HCT116 (cell line): ENCODE results near the gene CRNN. TPM values are rescaled to one million over a fixed set of nuclear protein-coding genes. Genes with fewer than 3 reads are reported as not detected.

ENCODE experiments used
- ATAC-seq: fragments of 200-7000 bp; cut with Tn5 transposase; 2 replicates; pipeline ENCODE4 v1.9.1; 2020; ENCODE audit warnings: mild to moderate bottlenecking, moderate library complexity
- BruUV-seq: library from RNA; stranded (reverse); fragments of 400-500 nt; replicated peaks from 2 replicates; lab custom pipeline; 2021; lab: Mats Ljungman, UMichigan
- CTCF ChIA-PET: fragments of 300-600 bp; sonication (Branson Sonifier 250); formaldehyde crosslinking; loops from one replicate; lab custom pipeline; 2021; ENCODE audit warnings: antibody characterized with exemption; lab: Charles Lee
- POLR2A ChIA-PET: fragments of 300-600, 350-600 bp; sonication (Branson Sonifier 250); formaldehyde crosslinking; loops from one replicate; lab custom pipeline; 2021; ENCODE audit warnings: antibody characterized with exemption; lab: Charles Lee
- RAD21 ChIA-PET, 2 experiments: fragments of 300-600 bp; sonication (Branson Sonifier 250); formaldehyde crosslinking; loops; one replicate each; lab custom pipeline; 2023; ENCODE audit warnings: low total read pairs in 2 of 2; ENCODE audit not compliant: uncharacterized antibody in 2 of 2, unreplicated experiment in 2 of 2, low non-redundant PET in 1 of 2; lab: Charles Lee
- DNase-seq: peaks from one replicate; pipeline ENCODE4 v3.0.0-alpha.2; 2010; ENCODE audit warnings: low read depth, low spot score
- H2AFZ ChIP-seq: fragments of 200-600 bp; shearing (Covaris generic), sonication (generic); 2 replicates; pipeline ENCODE4 v1.6.1; 2017; ENCODE audit warnings: low read depth, mixed run types, mixed read lengths, antibody characterized with exemption, low read length; ENCODE audit not compliant: poor library complexity, severe bottlenecking
- H3K27ac ChIP-seq: 2 replicates; pipeline ENCODE4 v1.5.1; 2012; ENCODE audit warnings: low read depth, low read length
- H3K27me3 ChIP-seq: fragments of 200-600 bp; sonication (generic); 2 replicates; pipeline ENCODE4 v1.6.1; 2016; ENCODE audit warnings: mixed run types, low read length, mixed read lengths; ENCODE audit not compliant: insufficient read depth
- H3K36me3 ChIP-seq, 2 experiments: fragments of 200-500 bp in 1 of 2; fragments of 200-600 bp in 1 of 2; sonication (Bioruptor generic) in 1 of 2; sonication (generic) in 1 of 2; 2 replicates each; pipeline versions ENCODE4 v1.5.1 to v1.6.1; 2014 to 2016; ENCODE audit warnings: low read length in 2 of 2, inconsistent platforms in 1 of 2, mixed read lengths in 1 of 2, mixed run types in 1 of 2; ENCODE audit not compliant: insufficient read depth in 2 of 2, control insufficient read depth in 1 of 2
- H3K4me1 ChIP-seq, 2 experiments: fragments of 200-600 bp in 1 of 2; sonication (generic) in 1 of 2; 2 replicates each; pipeline versions ENCODE4 v1.5.1 to v1.6.1; 2012 to 2017; ENCODE audit warnings: low read length in 2 of 2, inconsistent platforms in 1 of 2, mild to moderate bottlenecking in 1 of 2, mixed read lengths in 1 of 2, mixed run types in 1 of 2, moderate library complexity in 1 of 2; ENCODE audit not compliant: insufficient read depth in 2 of 2, control insufficient read depth in 1 of 2
- H3K4me2 ChIP-seq: fragments of 200-600 bp; sonication (generic); 2 replicates; pipeline ENCODE4 v1.6.1; 2017; ENCODE audit warnings: mixed run types, low read length, mixed read lengths
- H3K4me3 ChIP-seq, 2 experiments: fragments of 200-600 bp in 1 of 2; sonication (generic) in 1 of 2; replicated peaks in 1 of 2; 2 replicates each; pipeline ENCODE4 v1.5.1; 2011 to 2016; ENCODE audit warnings: low read length in 2 of 2, control low read depth in 1 of 2, low read depth in 1 of 2, mild to moderate bottlenecking in 1 of 2, mixed read lengths in 1 of 2, mixed run types in 1 of 2
- H3K79me2 ChIP-seq: fragments of 200-600 bp; sonication (generic); 2 replicates; pipeline ENCODE4 v1.6.1; 2017; ENCODE audit warnings: mild to moderate bottlenecking, mixed run types, low read length, moderate library complexity, mixed read lengths; ENCODE audit not compliant: insufficient read depth
- H3K9ac ChIP-seq: fragments of 200-600 bp; sonication (generic); 2 replicates; pipeline ENCODE4 v1.6.1; 2016; ENCODE audit warnings: low read length, mixed read lengths
- H3K9me2 ChIP-seq: fragments of 200-600 bp; sonication (generic), shearing (Covaris generic); 2 replicates; pipeline ENCODE4 v1.6.1; 2017; ENCODE audit warnings: mixed run types, mild to moderate bottlenecking, moderate library complexity; ENCODE audit not compliant: insufficient read depth
- H3K9me3 ChIP-seq, 2 experiments: fragments of 200-500 bp in 1 of 2; fragments of 200-600 bp in 1 of 2; sonication (Bioruptor generic) in 1 of 2; sonication (generic) in 1 of 2; 2 replicates each; pipeline ENCODE4 v1.6.1; 2014 to 2017; ENCODE audit warnings: low read length in 2 of 2, mixed read lengths in 2 of 2, inconsistent platforms in 1 of 2, low read depth in 1 of 2, mild to moderate bottlenecking in 1 of 2, mixed run types in 1 of 2, moderate library complexity in 1 of 2; ENCODE audit not compliant: control insufficient read depth in 1 of 2, insufficient read depth in 1 of 2
- H4K20me1 ChIP-seq: fragments of 200-600 bp; sonication (generic), shearing (Covaris generic); 2 replicates; pipeline ENCODE4 v1.6.1; 2017; ENCODE audit warnings: mixed run types, mild to moderate bottlenecking, moderate library complexity; ENCODE audit not compliant: insufficient read depth
- CBX3 ChIP-seq: IDR thresholded peaks from 2 replicates; pipeline ENCODE4 v1.6.1; 2012; ENCODE audit warnings: low read depth
- CEBPB ChIP-seq: IDR thresholded peaks from 2 replicates; pipeline ENCODE4 v1.6.1; 2012; ENCODE audit warnings: low read depth
- EGR1 ChIP-seq: IDR thresholded peaks from 2 replicates; pipeline ENCODE4 v1.6.1; 2012; ENCODE audit warnings: low read depth
- ELF1 ChIP-seq: IDR thresholded peaks from 2 replicates; pipeline ENCODE4 v1.6.1; 2012; ENCODE audit warnings: low read depth, borderline replicate concordance
- EZH2 ChIP-seq: fragments of 200-600 bp; sonication (generic); IDR thresholded peaks from 2 replicates; pipeline ENCODE4 v1.6.1; 2017; ENCODE audit warnings: antibody characterized with exemption, mixed run types
- EZH2phosphoT487 ChIP-seq: fragments of 200-600 bp; IDR thresholded peaks from 2 replicates; pipeline ENCODE4 v1.6.1; 2018; ENCODE audit warnings: antibody characterized with exemption, borderline replicate concordance
- FOSL1 ChIP-seq: IDR thresholded peaks from 2 replicates; pipeline ENCODE4 v1.6.1; 2012; ENCODE audit warnings: low read depth
- JUND ChIP-seq: IDR thresholded peaks from 2 replicates; pipeline ENCODE4 v1.6.1; 2012
- POLR2A ChIP-seq: IDR thresholded peaks from 2 replicates; pipeline ENCODE4 v1.7.0; 2011; ENCODE audit warnings: borderline replicate concordance; ENCODE audit not compliant: insufficient read depth, insufficient read length; ENCODE audit errors: extremely low read depth
- POLR2AphosphoS5 ChIP-seq: IDR thresholded peaks from 2 replicates; pipeline ENCODE4 v1.6.1; 2011; ENCODE audit warnings: mild to moderate bottlenecking, low read depth, low read length, moderate library complexity
- RAD21 ChIP-seq: IDR thresholded peaks from 2 replicates; pipeline ENCODE4 v1.6.1; 2012; ENCODE audit warnings: low read depth, mild to moderate bottlenecking
- SIN3A ChIP-seq: IDR thresholded peaks from 2 replicates; pipeline ENCODE4 v1.6.1; 2012; ENCODE audit warnings: low read depth
- SRF ChIP-seq: IDR thresholded peaks from 2 replicates; pipeline ENCODE4 v1.6.1; 2012; ENCODE audit warnings: low read depth
- TCF7L2 ChIP-seq: IDR thresholded peaks from 2 replicates; pipeline ENCODE4 v1.7.0; 2011; ENCODE audit warnings: borderline replicate concordance, inconsistent platforms; ENCODE audit not compliant: insufficient read depth, insufficient read length; ENCODE audit errors: extremely low read depth
- YY1 ChIP-seq: IDR thresholded peaks from 2 replicates; pipeline ENCODE4 v1.6.1; 2011; ENCODE audit warnings: low read length, low read depth, moderate library complexity, mild to moderate bottlenecking; ENCODE audit not compliant: insufficient replicate concordance; ENCODE audit errors: extremely low read depth
- ZFX ChIP-seq: fragments of 450-650 bp; IDR thresholded peaks from 2 replicates; pipeline ENCODE4 v1.6.1; 2017
- ZNF274 ChIP-seq: fragments of 200-500 bp; sonication (Bioruptor generic); IDR thresholded peaks from 2 replicates; pipeline ENCODE4 v1.6.1; 2014; ENCODE audit warnings: mild to moderate bottlenecking, low read depth, low read length, inconsistent platforms
- intact Hi-C: fragments of 100-400 bp; cut with micrococcal nuclease; formaldehyde crosslinking; loops from 2 replicates; pipeline ENCODE4 v1.10.0; 2022
- total RNA-seq: library from RNA; stranded (reverse); gene quantifications from one replicate; pipeline ENCODE4 v1.2.1, GENCODE V29; 2021; ENCODE audit not compliant: unreplicated experiment
- TF ChIP-seq, protein P1 (sequence below): IDR thresholded peaks from 2 replicates; pipeline ENCODE4 v1.6.1; 2012; ENCODE audit warnings: low read depth
- TF ChIP-seq, protein P2 (sequence below): IDR thresholded peaks from 2 replicates; pipeline ENCODE4 v1.6.1; 2012
- TF ChIP-seq, protein P3 (sequence below): IDR thresholded peaks from 2 replicates; pipeline ENCODE4 v1.6.1; 2012
- TF ChIP-seq, protein P4 (sequence below), 3 experiments: fragments of 200-600 bp in 1 of 3; sonication (generic) in 1 of 3; IDR thresholded peaks in 2 of 3; conservative IDR thresholded peaks in 1 of 3; 2 replicates each; pipeline ENCODE4 v1.5.1; 2012 to 2017; ENCODE audit warnings: low read depth in 2 of 3, low read length in 2 of 3, antibody characterized with exemption in 1 of 3, borderline replicate concordance in 1 of 3, control low read depth in 1 of 3, mild to moderate bottlenecking in 1 of 3, mixed read lengths in 1 of 3, mixed run types in 1 of 3, moderate library complexity in 1 of 3; ENCODE audit not compliant: insufficient read depth in 1 of 3

The CRNN gene
- total RNA-seq, 1 experiment from 2014 or later = not detected

DNA sequence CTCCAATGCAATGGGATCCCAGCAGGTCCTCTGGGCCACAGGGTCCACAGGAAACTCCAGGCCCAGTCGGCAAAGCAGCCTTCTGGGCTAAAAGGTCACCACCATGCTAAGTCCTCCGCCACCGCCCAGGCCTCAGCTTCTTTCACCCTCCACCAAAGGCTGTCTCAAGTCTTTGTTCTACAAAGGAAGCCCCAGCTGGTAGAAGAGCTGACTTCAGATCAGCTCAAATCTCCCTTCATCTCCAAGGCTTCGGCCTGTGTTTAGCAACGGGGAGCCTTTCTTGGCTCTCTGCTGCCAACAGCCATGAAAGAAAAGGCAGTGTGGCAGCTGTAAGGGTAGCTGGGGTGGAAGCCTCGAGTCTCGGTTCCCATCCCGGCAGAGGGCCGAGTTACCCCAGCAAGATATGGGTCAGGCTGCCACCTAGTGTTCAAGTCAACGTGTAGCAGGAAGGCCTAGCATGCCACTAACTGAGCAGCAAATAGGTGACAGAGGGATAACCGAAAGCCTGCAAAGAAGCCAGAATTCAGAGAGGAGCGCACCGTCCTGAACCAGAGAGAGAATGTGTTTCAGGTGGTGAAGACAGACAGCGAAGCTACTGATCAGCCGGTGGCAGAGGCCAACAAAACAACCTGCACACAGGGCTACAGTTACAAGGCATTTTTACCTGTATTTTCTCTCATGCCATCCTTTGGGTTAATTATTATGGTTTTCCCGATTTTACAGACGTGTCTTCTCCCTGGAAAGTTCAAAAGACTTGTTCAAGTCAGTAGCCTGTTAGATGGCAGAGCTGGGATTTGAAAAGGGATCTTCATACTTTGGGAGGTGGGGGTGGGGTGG, 26.8 kb upstream of the CRNN start:
- H4K20me1 ChIP-seq = no peaks in the 10 kb centered on the region
- peaks cover 6% of the 10 kb centered on the region; the same call in 1 of the 2 replicates for H3K27me3 ChIP-seq
- no peaks in the 10 kb centered on the region for H3K9me2 ChIP-seq
- TF ChIP-seq TCF7L2 = no peak
- peak; percentile 21; the same call in 1 of the 2 replicates for TF ChIP-seq ZFX
- TF ChIP-seq EZH2 = no peak
- TF ChIP-seq ELF1 = no peak
- TF ChIP-seq CEBPB = no peak
- TF ChIP-seq EGR1 = no peak
- no peak for TF ChIP-seq YY1
- TF ChIP-seq, protein P1, sequence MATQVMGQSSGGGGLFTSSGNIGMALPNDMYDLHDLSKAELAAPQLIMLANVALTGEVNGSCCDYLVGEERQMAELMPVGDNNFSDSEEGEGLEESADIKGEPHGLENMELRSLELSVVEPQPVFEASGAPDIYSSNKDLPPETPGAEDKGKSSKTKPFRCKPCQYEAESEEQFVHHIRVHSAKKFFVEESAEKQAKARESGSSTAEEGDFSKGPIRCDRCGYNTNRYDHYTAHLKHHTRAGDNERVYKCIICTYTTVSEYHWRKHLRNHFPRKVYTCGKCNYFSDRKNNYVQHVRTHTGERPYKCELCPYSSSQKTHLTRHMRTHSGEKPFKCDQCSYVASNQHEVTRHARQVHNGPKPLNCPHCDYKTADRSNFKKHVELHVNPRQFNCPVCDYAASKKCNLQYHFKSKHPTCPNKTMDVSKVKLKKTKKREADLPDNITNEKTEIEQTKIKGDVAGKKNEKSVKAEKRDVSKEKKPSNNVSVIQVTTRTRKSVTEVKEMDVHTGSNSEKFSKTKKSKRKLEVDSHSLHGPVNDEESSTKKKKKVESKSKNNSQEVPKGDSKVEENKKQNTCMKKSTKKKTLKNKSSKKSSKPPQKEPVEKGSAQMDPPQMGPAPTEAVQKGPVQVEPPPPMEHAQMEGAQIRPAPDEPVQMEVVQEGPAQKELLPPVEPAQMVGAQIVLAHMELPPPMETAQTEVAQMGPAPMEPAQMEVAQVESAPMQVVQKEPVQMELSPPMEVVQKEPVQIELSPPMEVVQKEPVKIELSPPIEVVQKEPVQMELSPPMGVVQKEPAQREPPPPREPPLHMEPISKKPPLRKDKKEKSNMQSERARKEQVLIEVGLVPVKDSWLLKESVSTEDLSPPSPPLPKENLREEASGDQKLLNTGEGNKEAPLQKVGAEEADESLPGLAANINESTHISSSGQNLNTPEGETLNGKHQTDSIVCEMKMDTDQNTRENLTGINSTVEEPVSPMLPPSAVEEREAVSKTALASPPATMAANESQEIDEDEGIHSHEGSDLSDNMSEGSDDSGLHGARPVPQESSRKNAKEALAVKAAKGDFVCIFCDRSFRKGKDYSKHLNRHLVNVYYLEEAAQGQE = no peak
- no peak for TF ChIP-seq POLR2A
- TF ChIP-seq JUND = no peak
- no peak for TF ChIP-seq CBX3
- TF ChIP-seq EZH2phosphoT487 = no peak
- TF ChIP-seq SIN3A = no peak
- peak; percentile 83 for TF ChIP-seq RAD21
- TF ChIP-seq, protein P2, sequence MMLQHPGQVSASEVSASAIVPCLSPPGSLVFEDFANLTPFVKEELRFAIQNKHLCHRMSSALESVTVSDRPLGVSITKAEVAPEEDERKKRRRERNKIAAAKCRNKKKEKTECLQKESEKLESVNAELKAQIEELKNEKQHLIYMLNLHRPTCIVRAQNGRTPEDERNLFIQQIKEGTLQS = no peak
- no peak for TF ChIP-seq ZNF274
- TF ChIP-seq FOSL1 = no peak
- TF ChIP-seq, protein P3, sequence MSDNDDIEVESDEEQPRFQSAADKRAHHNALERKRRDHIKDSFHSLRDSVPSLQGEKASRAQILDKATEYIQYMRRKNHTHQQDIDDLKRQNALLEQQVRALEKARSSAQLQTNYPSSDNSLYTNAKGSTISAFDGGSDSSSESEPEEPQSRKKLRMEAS = peak; percentile 49; the same call in 1 of the 2 replicates
- no peak for TF ChIP-seq SRF
- TF ChIP-seq POLR2AphosphoS5 = no peak
- TF ChIP-seq, protein P4, sequence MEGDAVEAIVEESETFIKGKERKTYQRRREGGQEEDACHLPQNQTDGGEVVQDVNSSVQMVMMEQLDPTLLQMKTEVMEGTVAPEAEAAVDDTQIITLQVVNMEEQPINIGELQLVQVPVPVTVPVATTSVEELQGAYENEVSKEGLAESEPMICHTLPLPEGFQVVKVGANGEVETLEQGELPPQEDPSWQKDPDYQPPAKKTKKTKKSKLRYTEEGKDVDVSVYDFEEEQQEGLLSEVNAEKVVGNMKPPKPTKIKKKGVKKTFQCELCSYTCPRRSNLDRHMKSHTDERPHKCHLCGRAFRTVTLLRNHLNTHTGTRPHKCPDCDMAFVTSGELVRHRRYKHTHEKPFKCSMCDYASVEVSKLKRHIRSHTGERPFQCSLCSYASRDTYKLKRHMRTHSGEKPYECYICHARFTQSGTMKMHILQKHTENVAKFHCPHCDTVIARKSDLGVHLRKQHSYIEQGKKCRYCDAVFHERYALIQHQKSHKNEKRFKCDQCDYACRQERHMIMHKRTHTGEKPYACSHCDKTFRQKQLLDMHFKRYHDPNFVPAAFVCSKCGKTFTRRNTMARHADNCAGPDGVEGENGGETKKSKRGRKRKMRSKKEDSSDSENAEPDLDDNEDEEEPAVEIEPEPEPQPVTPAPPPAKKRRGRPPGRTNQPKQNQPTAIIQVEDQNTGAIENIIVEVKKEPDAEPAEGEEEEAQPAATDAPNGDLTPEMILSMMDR (IDR thresholded peaks at IDR 0.05 in 2 of 3, conservative IDR thresholded peaks at IDR 0.05 in 1 of 3; ENCODE audit: borderline replicate concordance in 1 of 3, insufficient read depth in 1 of 3, low read depth in 2 of 3, low read length in 2 of 3) = peak; percentile 85 to 93 (median 92)
- peak; percentile 99 for ATAC-seq
- peaks cover 0 to 14% of the 10 kb centered on the region in 2 experiments; a peak in 2 of 4 replicates for H3K4me1 ChIP-seq
- H3K27ac ChIP-seq = no peak overlapping the region
- ChIA-PET POLR2A (interaction anchor here (1.0 kb wide), 1 partner anchor 42 kb away, joined by 5 read pairs; no protein-coding TSS in a partner anchor), RAD21 (interaction anchor here (1.2 to 1.6 kb wide), 2 partner anchors 18 to 42 kb away, joined by 4 to 7 read pairs (median 7); no protein-coding TSS in a partner anchor), CTCF (interaction anchor here (1.0 to 3.8 kb wide), 12 partner anchors 14 to 392 kb away, joined by 3 to 78 read pairs (median 5); partner anchors contain the start of gene CRNN)
- peak; percentile 63 for DNase-seq
- no peaks in the 10 kb centered on the region for H3K9me3 ChIP-seq
- intact Hi-C loops = loop anchor here (1.0 kb wide), 1 partner anchor 42 kb away; no protein-coding TSS in a partner anchor
- H3K4me3 ChIP-seq = no peak overlapping the region
- H3K36me3 ChIP-seq = no peaks in the 10 kb centered on the region
- H3K4me2 ChIP-seq = peak overlapping the region; percentile 20; the same call in 1 of the 2 replicates
- H3K79me2 ChIP-seq = no peaks in the 10 kb centered on the region
- peak overlapping the region; percentile 87 for H2AFZ ChIP-seq
- no TSS peak for BruUV-seq
- no peak overlapping the region for H3K9ac ChIP-seq
